GM12878 (cell line): ENCODE results near the gene C17orf107. TPM values are rescaled to one million over a fixed set of nuclear protein-coding genes. Genes with fewer than 3 reads are reported as not detected.
A peak's percentile ranks its signal among the peaks of the same experiment; 100 is the strongest.

Experiments used
- BHLHE40 ChIP-seq, 2 experiments: fragments of 450-650 bp in 1 of 2; IDR thresholded peaks; 2 replicates each; pipeline ENCODE4 v1.6.1; 2011 to 2017; ENCODE audit warnings: low read depth in 2 of 2, borderline replicate concordance in 1 of 2, improper control_type of control experiment in 1 of 2, low read length in 1 of 2, mild to moderate bottlenecking in 1 of 2
- EP300 ChIP-seq, 2 experiments: fragments of 150-350 bp in 1 of 2; IDR thresholded peaks; 2 replicates each; pipeline ENCODE4 v1.6.1; 2011 to 2012; ENCODE audit warnings: low read depth in 2 of 2, low read length in 2 of 2, borderline replicate concordance in 1 of 2, improper control_type of control experiment in 1 of 2, inconsistent platforms in 1 of 2; ENCODE audit not compliant: control insufficient read depth in 1 of 2
- RCOR1 ChIP-seq: conservative IDR thresholded peaks from 2 replicates; pipeline ENCODE4 v1.6.1; 2012; ENCODE audit warnings: low read depth, low read length, improper control_type of control experiment
- RUNX3 ChIP-seq: IDR thresholded peaks from 2 replicates; pipeline ENCODE4 v1.6.1; 2012; ENCODE audit warnings: low read length, inconsistent platforms
- SP1 ChIP-seq: IDR thresholded peaks from one replicate; pipeline ENCODE4 v1.6.1; 2011; ENCODE audit warnings: low read depth, low read length
- SRF ChIP-seq, 2 experiments: IDR thresholded peaks; 2 replicates each; pipeline ENCODE4 v1.6.1; 2011; ENCODE audit warnings: low read depth in 2 of 2, low read length in 2 of 2, mild to moderate bottlenecking in 1 of 2, moderate library complexity in 1 of 2
- polyA plus RNA-seq, 11 experiments: library from polyadenylated mRNA; depleted of rRNA in 4 of 11; unstranded in 6 of 11; stranded (reverse) in 5 of 11; fragments of >200 nt; fragmentation: Nextera tagmentation in 4 of 11; fragmentation: Illumina TruSeq in 1 of 11; extraction: Ambion mirVana in 4 of 11; extraction: Trizol in 1 of 11; gene quantifications; 1 replicate in 1 of 11; 2 replicates in 10 of 11; pipeline versions ENCODE4 v1.2.1 to v1.2.3, GENCODE V29; 2011 to 2016; ENCODE audit warnings: inconsistent platforms in 2 of 11, missing spikeins in 2 of 11, low read depth in 1 of 11
- total RNA-seq, 4 experiments: library from RNA; depleted of rRNA in 3 of 4; stranded (reverse); fragments of >200 nt in 3 of 4; fragmentation: Illumina TruSeq in 1 of 4; extraction: Trizol in 1 of 4; gene quantifications; 2 replicates each; pipeline versions ENCODE4 v1.2.1 to v1.2.3, GENCODE V29; 2013 to 2021
- TF ChIP-seq, protein P1 (sequence below): fragments of 450-650 bp; formaldehyde crosslinking; IDR thresholded peaks from 2 replicates; pipeline ENCODE4 v1.5.0; 2022; ENCODE audit warnings: mild to moderate bottlenecking, missing genetic modification characterization
- TF ChIP-seq, protein P2 (sequence below): fragments of 450-650 bp; formaldehyde crosslinking; IDR thresholded peaks from 2 replicates; pipeline ENCODE4 v1.4.0; 2022; ENCODE audit warnings: mild to moderate bottlenecking, moderate library complexity
- TF ChIP-seq, protein P3 (sequence below): fragments of 450-650 bp; IDR thresholded peaks from 2 replicates; pipeline ENCODE4 v1.6.1; 2017; ENCODE audit warnings: mild to moderate bottlenecking, low read depth, inconsistent platforms; ENCODE audit not compliant: poor library complexity, severe bottlenecking
- TF ChIP-seq, protein P4 (sequence below), 3 experiments: IDR thresholded peaks in 2 of 3; conservative IDR thresholded peaks in 1 of 3; 2 replicates each; pipeline ENCODE4 v1.5.1; 2011; ENCODE audit warnings: low read depth in 3 of 3, low read length in 3 of 3, mild to moderate bottlenecking in 3 of 3, control low read depth in 2 of 3, moderate library complexity in 2 of 3, inconsistent platforms in 1 of 3, mixed read lengths in 1 of 3; ENCODE audit not compliant: control insufficient read depth in 2 of 3, insufficient read depth in 1 of 3; ENCODE audit errors: extremely low read depth in 1 of 3
- TF ChIP-seq, protein P5 (sequence below): IDR thresholded peaks from 2 replicates; pipeline ENCODE4 v1.6.1; 2011; ENCODE audit warnings: low read depth, low read length, improper control_type of control experiment, borderline replicate concordance

The C17orf107 gene
- total and polyA plus RNA-seq, 10 of the 15 experiments (the other 5 are each of a cell fraction or from before 2014, with no cell fraction given): 0.05 to 0.46 (median 0.11) TPM; not detected in 3

DNA sequence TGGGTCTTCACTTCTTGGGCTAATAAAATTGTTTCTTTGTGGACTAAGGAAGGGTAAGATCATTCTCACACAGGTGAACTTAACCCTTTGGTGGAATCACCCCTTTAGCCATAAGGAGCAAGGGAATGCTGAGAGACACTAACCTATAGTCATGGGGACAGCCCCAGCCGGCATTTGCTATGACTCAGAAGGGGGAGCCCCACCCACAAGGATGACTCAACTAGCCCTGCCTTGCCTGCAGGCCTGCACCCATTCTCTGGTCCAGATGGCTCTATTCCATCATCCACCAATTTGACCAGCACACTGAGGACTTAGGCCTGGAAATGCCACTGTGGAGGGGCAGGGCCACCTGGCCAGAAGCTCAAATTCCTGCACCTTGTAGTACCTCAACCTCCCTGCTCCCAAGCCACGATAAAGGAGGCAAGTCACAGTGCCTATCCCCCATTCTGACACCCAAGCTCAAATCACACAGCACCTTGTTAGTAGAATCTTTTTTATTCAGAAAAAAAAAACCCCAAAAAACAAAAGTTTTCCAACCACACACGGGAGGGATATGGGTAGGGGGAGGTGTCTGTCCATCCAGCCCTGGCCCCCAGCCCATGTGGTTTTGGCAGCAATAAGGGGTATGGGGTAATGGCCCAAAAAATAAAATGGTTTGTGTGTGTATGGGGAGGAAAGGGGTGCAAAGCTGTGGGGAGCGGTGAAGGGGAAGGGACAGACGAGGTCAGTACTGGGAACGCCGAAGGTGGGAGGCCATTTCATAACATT, 46.0 kb downstream of the C17orf107 start (continued):
- TF ChIP-seq, protein P1, sequence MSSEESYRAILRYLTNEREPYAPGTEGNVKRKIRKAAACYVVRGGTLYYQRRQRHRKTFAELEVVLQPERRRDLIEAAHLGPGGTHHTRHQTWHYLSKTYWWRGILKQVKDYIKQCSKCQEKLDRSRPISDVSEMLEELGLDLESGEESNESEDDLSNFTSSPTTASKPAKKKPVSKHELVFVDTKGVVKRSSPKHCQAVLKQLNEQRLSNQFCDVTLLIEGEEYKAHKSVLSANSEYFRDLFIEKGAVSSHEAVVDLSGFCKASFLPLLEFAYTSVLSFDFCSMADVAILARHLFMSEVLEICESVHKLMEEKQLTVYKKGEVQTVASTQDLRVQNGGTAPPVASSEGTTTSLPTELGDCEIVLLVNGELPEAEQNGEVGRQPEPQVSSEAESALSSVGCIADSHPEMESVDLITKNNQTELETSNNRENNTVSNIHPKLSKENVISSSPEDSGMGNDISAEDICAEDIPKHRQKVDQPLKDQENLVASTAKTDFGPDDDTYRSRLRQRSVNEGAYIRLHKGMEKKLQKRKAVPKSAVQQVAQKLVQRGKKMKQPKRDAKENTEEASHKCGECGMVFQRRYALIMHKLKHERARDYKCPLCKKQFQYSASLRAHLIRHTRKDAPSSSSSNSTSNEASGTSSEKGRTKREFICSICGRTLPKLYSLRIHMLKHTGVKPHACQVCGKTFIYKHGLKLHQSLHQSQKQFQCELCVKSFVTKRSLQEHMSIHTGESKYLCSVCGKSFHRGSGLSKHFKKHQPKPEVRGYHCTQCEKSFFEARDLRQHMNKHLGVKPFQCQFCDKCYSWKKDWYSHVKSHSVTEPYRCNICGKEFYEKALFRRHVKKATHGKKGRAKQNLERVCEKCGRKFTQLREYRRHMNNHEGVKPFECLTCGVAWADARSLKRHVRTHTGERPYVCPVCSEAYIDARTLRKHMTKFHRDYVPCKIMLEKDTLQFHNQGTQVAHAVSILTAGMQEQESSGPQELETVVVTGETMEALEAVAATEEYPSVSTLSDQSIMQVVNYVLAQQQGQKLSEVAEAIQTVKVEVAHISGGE (CRISPR knock-in tag): no peak
- TF ChIP-seq, protein P2, sequence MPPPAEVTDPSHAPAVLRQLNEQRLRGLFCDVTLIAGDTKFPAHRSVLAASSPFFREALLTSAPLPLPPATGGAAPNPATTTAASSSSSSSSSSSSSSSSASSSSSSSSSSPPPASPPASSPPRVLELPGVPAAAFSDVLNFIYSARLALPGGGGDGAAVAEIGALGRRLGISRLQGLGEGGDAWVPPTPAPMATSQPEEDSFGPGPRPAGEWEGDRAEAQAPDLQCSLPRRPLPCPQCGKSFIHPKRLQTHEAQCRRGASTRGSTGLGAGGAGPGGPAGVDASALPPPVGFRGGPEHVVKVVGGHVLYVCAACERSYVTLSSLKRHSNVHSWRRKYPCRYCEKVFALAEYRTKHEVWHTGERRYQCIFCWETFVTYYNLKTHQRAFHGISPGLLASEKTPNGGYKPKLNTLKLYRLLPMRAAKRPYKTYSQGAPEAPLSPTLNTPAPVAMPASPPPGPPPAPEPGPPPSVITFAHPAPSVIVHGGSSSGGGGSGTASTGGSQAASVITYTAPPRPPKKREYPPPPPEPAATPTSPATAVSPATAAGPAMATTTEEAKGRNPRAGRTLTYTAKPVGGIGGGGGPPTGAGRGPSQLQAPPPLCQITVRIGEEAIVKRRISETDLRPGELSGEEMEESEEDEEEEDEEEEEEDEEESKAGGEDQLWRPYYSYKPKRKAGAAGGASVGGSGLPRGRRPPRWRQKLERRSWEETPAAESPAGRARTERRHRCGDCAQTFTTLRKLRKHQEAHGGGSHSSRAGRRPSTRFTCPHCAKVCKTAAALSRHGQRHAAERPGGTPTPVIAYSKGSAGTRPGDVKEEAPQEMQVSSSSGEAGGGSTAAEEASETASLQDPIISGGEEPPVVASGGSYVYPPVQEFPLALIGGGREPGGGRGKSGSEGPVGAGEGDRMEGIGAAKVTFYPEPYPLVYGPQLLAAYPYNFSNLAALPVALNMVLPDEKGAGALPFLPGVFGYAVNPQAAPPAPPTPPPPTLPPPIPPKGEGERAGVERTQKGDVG (CRISPR knock-in tag): no peak
- TF ChIP-seq, protein P3, sequence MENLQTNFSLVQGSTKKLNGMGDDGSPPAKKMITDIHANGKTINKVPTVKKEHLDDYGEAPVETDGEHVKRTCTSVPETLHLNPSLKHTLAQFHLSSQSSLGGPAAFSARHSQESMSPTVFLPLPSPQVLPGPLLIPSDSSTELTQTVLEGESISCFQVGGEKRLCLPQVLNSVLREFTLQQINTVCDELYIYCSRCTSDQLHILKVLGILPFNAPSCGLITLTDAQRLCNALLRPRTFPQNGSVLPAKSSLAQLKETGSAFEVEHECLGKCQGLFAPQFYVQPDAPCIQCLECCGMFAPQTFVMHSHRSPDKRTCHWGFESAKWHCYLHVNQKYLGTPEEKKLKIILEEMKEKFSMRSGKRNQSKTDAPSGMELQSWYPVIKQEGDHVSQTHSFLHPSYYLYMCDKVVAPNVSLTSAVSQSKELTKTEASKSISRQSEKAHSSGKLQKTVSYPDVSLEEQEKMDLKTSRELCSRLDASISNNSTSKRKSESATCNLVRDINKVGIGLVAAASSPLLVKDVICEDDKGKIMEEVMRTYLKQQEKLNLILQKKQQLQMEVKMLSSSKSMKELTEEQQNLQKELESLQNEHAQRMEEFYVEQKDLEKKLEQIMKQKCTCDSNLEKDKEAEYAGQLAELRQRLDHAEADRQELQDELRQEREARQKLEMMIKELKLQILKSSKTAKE: peak; percentile 22
- peak in 1 of 2 experiments; percentile 74; a peak in 1 of 4 replicates for TF ChIP-seq EP300 (IDR thresholded peaks at IDR 0.05; ENCODE audit: borderline replicate concordance in 1 of 2, control insufficient read depth in 1 of 2, low read depth in 2 of 2, low read length in 2 of 2)
- TF ChIP-seq SRF (IDR thresholded peaks at IDR 0.05; ENCODE audit: low read depth in 2 of 2, low read length in 2 of 2): 0 out of 4 replicates have a peak, but pooled peaks of 1 of the 2 experiments have one; percentile 60
- TF ChIP-seq BHLHE40 (IDR thresholded peaks at IDR 0.05; ENCODE audit: borderline replicate concordance in 1 of 2, low read depth in 2 of 2, low read length in 1 of 2): peak in 1 of 2 experiments; percentile 44; a peak in 1 of 4 replicates
- no peak for TF ChIP-seq SP1
- TF ChIP-seq RCOR1: no peak
- TF ChIP-seq, protein P4, sequence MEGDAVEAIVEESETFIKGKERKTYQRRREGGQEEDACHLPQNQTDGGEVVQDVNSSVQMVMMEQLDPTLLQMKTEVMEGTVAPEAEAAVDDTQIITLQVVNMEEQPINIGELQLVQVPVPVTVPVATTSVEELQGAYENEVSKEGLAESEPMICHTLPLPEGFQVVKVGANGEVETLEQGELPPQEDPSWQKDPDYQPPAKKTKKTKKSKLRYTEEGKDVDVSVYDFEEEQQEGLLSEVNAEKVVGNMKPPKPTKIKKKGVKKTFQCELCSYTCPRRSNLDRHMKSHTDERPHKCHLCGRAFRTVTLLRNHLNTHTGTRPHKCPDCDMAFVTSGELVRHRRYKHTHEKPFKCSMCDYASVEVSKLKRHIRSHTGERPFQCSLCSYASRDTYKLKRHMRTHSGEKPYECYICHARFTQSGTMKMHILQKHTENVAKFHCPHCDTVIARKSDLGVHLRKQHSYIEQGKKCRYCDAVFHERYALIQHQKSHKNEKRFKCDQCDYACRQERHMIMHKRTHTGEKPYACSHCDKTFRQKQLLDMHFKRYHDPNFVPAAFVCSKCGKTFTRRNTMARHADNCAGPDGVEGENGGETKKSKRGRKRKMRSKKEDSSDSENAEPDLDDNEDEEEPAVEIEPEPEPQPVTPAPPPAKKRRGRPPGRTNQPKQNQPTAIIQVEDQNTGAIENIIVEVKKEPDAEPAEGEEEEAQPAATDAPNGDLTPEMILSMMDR (IDR thresholded peaks at IDR 0.05 in 2 of 3, conservative IDR thresholded peaks at IDR 0.05 in 1 of 3; ENCODE audit: control insufficient read depth in 2 of 3, extremely low read depth in 1 of 3, insufficient read depth in 1 of 3, low read depth in 3 of 3, low read length in 3 of 3): no peak
- TF ChIP-seq, protein P5, sequence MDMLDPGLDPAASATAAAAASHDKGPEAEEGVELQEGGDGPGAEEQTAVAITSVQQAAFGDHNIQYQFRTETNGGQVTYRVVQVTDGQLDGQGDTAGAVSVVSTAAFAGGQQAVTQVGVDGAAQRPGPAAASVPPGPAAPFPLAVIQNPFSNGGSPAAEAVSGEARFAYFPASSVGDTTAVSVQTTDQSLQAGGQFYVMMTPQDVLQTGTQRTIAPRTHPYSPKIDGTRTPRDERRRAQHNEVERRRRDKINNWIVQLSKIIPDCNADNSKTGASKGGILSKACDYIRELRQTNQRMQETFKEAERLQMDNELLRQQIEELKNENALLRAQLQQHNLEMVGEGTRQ: no peak; the same call in 1 of the 2 replicates
- no peak for TF ChIP-seq RUNX3
